Germinal center (tissue), 1 donor: ENCODE data around the gene CANX.

Experiments used
- DNase-seq: peaks from one replicate; pipeline ENCODE4 v3.0.0; 2012; ENCODE audit warnings: mixed read lengths, low spot score

The CANX gene

DNA sequence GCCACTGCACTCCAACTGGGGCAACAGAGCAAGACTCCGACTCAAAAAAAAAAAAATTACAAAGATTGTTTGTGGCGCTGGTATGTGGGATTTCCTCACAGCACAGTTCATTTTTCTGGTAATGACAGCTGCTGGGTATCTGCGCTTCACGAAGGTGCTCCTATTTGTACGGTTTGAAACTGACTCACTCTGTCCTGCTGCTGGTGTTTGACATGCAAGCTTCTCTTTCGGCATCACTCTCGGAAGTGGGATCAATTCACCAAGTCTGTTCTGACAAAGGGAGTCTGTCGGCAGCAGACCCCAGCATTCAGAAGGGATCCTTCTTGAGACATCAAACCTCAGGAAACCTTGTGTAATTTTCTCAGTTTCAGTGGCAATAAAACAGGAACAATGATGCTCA lies 60.2 kb downstream of the CANX start:
- DNase-seq, result no peak

DNA sequence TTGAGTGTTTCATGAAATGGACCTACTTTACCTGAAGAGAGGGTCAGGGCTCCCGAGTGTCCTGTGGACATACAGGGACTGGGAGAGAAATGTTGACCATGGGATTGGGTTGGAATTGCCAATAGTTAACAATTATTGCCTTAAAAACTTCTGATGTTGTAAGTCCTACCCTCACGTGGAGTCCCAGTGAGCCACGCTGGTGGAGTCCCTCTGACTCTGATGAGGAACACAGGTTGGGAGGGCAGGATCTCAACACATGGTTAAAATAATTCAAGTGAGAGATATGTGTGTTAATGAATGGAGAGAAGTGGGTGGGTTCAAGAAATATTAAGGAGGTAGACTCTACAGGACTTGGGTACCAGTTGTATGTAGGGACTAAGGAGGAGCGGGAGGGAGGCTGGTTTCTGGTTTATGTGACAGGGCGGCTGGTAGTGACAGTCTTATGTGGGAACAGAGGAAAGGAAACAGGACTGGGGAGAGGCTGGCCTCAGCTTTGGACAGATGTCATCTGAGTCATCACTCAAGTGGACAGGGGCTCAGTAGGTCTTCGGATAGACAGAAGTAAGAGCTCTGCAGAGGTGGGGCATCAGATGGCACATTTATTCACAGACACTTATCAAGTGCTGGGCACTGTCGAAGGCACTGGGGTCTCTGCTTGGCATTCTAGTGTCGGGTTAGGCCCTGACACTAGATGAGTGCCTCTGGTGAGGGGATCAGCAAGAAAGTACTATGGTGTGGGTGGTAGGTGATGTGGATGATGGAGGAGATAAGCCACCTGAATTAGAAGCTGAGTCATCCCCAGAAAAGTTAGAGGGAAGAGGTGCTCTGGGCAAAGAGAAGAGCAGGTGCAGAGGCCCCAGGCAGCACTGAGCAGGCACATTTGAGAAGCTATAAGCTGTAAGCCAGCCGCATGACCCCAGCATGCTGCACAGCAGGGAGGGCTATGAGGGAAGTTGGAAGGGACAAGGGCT lies 61.1 kb downstream of the CANX start:
- no peak for DNase-seq

GRCh38 chr5:179762079-179762780 lies 63.5 kb downstream of the CANX start:
- DNase-seq, result peak; percentile 37

- DNase-seq, result no peak
Measured at GRCh38 chr5:179762781-179763176, 64.0 kb downstream of the CANX start.

DNA sequence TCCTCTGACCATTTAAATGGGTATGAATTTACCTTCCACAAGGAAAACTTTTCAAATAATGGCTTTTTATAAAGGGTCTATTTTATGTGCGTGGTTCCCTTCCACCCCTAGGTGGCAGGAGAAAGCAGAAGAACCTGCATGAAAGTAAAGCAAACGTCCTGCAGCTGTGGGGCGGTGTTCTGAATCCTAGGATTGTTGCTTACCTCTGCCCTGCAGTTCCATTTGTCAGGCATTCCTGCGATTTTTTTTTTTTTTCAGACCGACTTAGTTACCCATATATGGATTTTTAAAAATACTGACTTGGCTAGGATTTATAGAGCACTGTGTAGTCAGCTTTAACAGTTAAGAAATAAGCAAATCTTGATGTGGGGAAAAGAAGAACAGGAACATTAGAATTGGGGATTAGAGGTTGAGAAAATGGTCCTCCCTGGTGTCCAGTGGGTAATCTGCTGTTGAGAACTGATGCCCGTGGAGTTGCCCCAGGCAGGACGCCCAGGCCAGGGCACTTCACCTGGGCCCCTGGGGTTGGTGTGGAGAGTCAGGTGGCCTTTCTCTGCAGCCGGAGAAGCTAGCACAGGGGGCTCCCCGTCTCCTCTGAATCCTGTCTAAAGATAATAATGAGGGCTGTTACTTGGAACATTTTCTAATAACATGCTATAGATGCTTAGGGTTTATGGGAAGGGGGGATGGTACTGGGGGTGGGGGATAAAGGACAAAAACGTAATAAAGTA lies 64.6 kb downstream of the CANX start:
- DNase-seq, result peak; percentile 70

DNA sequence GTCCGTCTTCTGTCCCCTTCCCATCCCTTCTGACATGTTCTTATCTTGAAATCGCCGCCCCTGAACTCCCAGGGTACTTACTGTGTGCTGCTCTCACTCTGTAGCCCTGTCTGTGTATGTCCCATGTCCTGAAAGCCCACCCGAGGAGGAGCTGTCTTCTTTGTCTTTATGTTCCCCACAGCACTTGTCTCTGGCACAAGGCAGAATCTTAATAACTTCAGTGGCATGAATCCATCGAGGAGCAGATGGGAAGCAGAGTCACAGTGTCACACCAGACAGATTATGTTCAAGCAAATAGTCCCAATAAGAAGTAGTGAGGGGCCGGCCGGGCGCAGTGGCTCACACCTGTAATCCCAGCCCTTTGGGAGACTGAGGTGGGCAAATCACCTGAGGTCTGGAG lies 65.3 kb downstream of the CANX start:
- DNase-seq, result no peak

DNA sequence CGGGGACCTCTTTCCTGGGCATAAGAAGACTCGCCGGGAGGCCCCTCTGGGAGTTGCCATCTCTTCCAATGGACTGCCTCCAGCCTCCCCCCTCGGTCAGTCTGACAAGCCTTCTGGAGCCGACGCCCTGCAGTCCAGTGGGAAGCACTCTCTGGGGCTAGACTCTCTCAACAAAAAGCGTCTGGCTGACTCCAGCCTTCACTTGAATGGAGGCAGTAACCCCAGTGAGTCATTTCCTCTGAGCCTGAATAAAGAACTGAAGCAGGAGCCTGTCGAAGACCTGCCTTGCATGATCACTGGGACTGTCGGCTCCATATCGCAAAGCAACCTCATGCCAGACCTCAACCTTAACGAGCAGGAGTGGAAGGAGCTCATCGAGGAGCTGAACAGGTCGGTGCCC lies 66.6 kb downstream of the CANX start:
- no peak for DNase-seq

DNA sequence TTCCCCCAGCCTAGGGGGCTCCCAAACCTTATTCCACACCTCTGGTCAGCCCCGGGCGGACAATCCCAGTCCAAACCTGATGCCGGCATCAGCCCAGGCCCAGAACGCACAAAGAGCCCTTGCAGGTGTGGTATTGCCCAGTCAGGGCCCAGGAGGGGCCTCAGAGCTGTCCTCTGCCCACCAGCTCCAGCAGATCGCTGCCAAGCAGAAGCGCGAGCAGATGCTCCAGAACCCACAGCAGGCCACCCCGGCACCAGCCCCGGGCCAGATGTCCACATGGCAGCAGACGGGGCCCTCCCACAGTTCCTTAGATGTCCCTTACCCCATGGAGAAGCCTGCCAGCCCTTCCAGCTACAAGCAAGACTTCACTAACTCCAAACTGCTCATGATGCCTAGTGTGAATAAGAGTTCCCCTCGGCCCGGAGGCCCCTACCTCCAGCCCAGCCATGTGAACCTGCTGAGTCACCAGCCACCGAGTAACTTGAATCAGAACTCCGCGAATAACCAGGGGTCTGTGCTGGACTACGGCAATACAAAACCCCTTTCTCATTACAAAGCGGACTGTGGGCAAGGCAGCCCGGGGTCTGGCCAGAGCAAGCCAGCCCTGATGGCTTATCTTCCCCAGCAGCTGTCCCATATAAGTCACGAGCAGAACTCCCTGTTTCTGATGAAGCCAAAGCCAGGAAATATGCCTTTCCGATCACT lies 67.4 kb downstream of the CANX start:
- DNase-seq, result no peak

DNA sequence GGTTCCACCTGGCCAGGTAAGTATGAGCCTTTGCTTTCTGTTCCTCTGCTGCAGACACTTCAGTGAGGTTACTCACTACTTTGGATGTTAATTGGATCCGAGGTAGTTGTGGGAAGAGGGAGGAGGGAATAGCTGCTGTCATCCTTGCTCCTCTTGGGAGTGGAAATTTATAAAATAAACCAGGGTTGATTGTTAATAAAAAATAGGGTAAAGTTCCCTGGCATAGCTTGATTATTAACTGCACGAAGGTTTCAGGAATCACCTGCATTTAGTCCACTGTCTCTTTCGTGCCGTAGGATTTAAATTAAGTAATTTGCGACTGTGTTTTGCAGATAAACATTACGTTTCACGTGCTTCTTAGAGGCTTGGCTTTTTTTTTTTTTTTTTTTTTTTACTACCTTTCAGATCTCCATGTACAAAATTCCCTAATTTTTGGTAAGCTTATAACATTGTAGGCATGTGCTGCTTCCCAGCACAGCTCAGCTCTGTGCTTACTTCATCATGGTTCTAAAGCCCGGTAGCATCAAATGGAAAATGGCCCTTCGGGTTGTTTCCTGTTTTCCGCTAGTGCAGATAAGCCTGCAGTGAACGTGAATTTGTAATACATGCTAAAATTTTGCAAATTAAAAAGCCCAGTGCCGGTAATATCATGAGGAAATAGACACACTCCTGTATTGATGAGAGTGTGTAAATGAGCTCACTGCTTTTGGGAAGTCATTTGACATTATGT lies 68.1 kb downstream of the CANX start:
- DNase-seq, result no peak

DNA sequence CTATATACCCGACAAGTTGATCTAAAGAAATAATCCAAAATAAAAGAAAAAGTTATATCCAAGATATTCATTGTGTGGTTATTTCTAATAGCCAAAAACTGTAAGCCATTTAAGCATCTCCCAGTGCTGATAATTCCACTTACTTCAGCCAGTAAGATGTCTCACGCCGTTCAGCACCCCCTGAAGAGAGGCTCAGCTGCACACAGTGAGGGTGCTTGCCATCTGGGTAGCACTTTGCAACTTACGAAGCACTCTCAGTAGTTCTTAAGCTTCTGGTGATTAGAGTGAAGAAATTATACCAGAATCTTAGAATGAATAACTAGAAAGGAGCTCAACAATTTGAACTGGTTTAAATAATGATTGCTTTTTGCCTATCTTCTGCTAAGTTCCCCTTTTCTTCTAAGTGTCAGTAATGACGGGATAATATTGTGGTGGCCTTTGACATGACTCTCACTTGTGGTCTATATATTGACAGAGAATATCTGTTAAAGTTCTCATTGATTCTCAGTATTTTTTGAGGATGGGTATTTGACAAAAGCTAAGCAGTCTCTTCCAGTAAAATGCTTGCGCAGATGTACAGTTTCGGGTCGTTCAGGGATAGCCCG lies 68.8 kb downstream of the CANX start:
- no peak for DNase-seq

DNA sequence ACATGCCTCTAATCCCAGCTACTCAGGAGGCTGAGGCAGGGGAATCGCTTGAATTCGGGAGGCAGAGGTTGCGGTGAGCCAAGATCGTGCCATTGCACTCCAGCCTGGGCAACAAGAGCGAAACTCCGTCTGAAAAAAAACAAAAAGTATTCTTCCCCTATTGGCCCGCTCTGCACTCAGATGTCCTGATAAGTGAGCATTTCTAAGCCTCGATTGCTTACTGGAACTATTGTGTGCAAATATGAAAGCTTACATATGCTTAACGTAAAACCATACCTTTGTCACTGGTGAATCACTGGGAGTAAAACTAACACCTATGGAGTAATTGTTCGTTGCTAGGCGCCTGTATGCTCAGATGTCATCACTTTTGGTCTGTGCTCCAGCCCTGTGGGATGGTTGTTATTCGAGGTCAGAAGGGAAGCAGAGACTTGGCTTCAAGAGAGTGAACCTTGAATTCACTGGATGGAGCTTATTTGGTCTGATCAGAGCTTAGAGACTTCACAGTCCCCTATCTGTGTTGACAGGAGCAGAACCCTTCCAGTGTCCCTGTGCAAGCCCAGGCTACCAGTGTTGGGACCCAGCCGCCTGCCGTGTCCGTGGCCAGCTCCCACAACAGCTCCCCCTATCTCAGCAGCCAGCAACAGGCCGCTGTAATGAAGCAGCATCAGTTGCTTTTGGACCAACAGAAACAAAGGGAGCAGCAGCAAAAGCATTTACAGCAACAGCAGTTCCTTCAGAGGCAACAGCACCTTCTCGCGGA lies 69.7 kb downstream of the CANX start:
- DNase-seq, result no peak

GRCh38 chr5:179769271-179769670 lies 70.5 kb downstream of the CANX start:
- no peak for DNase-seq

DNA sequence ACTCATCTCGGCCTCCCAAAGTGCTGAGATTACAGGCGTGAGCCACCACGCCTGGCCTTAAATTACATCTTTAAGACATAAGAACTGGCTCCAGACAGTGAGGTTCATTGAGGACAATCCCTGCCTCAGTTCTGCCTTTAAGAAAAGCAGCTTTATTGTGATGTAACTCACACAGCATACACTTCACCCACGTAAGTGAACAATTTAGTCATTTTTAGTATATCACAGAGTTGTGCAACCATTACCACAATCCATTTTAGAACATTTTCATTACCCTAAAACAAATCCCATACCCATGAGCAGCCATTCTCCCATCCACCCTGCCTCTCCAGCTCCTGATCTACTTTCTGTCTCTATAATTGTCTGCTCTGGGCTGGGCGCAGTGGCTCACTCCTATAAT lies 71.0 kb downstream of the CANX start:
- no peak for DNase-seq

DNA sequence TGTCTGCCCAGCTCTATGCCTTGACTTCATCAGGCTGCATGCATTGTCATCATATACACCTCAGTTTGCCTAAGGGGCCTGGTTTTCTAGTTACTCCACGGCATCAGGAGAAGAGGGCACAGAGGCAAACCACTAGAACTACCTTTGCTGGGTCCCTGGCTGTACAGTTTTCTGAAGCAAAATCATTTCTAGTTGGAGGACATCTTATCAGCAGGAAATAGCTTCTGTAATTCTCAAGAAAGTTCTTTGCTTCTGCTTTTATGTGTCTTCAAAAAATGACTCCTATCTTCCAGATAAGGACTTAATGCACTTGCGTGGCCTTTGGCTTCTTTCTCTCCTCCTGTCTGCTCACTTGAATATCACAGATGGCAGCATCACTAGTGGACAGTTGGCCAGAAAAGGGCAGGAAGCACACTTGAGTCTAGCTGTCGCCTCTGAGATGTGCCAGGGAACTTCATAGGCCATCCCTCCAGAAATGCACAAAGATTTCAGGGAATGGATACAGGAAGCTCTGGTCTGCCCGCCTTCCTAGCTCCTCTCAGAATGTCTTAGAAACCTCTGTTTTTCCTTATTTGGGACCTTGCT lies 72.6 kb downstream of the CANX start:
- DNase-seq, result no peak

GRCh38 chr5:179772351-179772750 lies 73.6 kb downstream of the CANX start:
- no peak for DNase-seq

DNA sequence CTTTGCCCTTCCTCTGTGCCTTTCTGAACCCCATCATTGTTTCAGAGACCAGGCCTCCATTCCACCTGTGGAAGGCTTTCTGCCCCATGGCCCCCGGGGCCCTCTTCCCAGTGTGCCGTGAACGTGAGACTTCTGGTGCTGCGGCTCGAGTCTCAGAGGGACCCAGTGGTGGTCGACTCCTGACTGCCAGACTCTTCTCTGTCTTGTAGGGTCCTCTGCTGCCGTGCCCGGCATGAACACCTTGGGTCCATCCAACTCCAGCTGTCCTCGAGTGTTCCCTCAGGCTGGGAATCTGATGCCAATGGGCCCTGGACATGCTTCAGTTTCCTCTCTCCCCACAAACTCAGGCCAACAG lies 74.9 kb downstream of the CANX start:
- DNase-seq, result no peak

- no peak for DNase-seq
Measured at GRCh38 chr5:179774442-179774841, 75.7 kb downstream of the CANX start.

GRCh38 chr5:179776411-179776938 lies 77.7 kb downstream of the CANX start:
- DNase-seq, result no peak

DNA sequence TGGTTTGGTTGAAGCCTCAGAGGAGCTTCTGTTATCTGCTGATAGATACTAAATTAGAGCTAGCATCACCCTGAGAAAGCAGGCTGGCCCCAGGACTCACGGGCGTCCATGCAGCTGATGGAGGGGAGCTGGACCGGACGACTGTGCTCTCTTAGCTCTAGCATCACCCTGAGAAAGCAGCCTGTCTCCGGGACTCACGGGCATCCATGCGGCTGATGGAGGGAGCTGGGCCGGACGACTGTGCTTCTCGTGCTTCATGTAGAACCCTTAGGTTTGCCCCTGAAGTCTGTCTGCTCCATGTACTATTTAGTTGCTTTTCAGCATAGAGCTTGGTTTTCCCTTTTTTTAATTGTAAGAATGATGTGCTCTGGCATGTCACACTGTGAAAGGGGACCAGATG lies 78.7 kb downstream of the CANX start:
- no peak for DNase-seq

GRCh38 chr5:179777909-179778308 lies 79.1 kb downstream of the CANX start:
- no peak for DNase-seq
